Neural cell (in vitro differentiated cells): Measurements from ENCODE around the gene PPP1R12C. TPM values are rescaled to one million over a fixed set of nuclear protein-coding genes. Genes with fewer than 3 reads are reported as not detected.

ENCODE experiments used
- H2AFZ ChIP-seq: fragments of 200-600, 300-800 bp; sonication (generic), shearing (Covaris generic); 2 replicates; pipeline ENCODE4 v1.6.0; 2014; ENCODE audit warnings: low read depth, mild to moderate bottlenecking, antibody characterized with exemption, low read length, moderate library complexity
- H3F3A ChIP-seq: fragments of 200-600 bp; shearing (Covaris generic); 2 replicates; pipeline ENCODE4 v1.6.1; 2016; ENCODE audit warnings: mild to moderate bottlenecking, moderate library complexity, mixed read lengths, antibody characterized with exemption, low read length; ENCODE audit not compliant: insufficient read depth, poor library complexity, severe bottlenecking
- H3K27ac ChIP-seq: fragments of 200-600, 300-800 bp; sonication (generic), shearing (Covaris generic); 2 replicates; pipeline ENCODE4 v1.5.1; 2014; ENCODE audit warnings: mild to moderate bottlenecking, low read length, moderate library complexity
- H3K27me3 ChIP-seq: fragments of 300-800, 200-600 bp; sonication (generic), shearing (Covaris generic); 2 replicates; pipeline ENCODE4 v1.6.0; 2014; ENCODE audit warnings: mild to moderate bottlenecking, low read depth, low read length, moderate library complexity; ENCODE audit not compliant: insufficient read depth
- H3K36me3 ChIP-seq: fragments of 300-800, 200-600 bp; sonication (generic), shearing (Covaris generic); 2 replicates; pipeline ENCODE4 v1.5.1; 2014; ENCODE audit warnings: mild to moderate bottlenecking, antibody characterized with exemption, low read length, moderate library complexity; ENCODE audit not compliant: insufficient read depth
- H3K4me2 ChIP-seq: fragments of 300-800, 200-600 bp; sonication (generic), shearing (Covaris generic); 2 replicates; pipeline ENCODE4 v1.6.0; 2014; ENCODE audit warnings: mild to moderate bottlenecking, low read length
- H3K4me3 ChIP-seq: fragments of 300-800, 200-600 bp; sonication (generic), shearing (Covaris generic); 2 replicates; pipeline ENCODE4 v1.5.1; 2014; ENCODE audit warnings: mild to moderate bottlenecking, low read length, moderate library complexity
- H3K79me2 ChIP-seq: fragments of 200-600 bp; shearing (Covaris generic); replicated peaks from 2 replicates; pipeline ENCODE4 v1.6.0; 2014; ENCODE audit warnings: mild to moderate bottlenecking, low read length, moderate library complexity; ENCODE audit not compliant: insufficient read depth
- H3K9ac ChIP-seq: fragments of 300-800, 200-600 bp; sonication (generic), shearing (Covaris generic); 2 replicates; pipeline ENCODE4 v1.6.1; 2016; ENCODE audit warnings: mild to moderate bottlenecking, low read length, mixed read lengths
- H3K9me2 ChIP-seq: fragments of 200-600 bp; shearing (Covaris generic); 2 replicates; pipeline ENCODE4 v1.6.1; 2016; ENCODE audit warnings: mild to moderate bottlenecking, low read length, mixed read lengths; ENCODE audit not compliant: insufficient read depth
- H3K9me3 ChIP-seq: fragments of 200-600, 300-800 bp; sonication (generic), shearing (Covaris generic); 2 replicates; pipeline ENCODE4 v1.6.1; 2016; ENCODE audit warnings: mild to moderate bottlenecking, mixed run types, low read length, moderate library complexity, mixed read lengths
- H4K20me1 ChIP-seq: fragments of 200-600 bp; shearing (Covaris generic); 2 replicates; pipeline ENCODE4 v1.6.1; 2016; ENCODE audit warnings: mild to moderate bottlenecking, mixed run types; ENCODE audit not compliant: insufficient read depth
- CTCF ChIP-seq: fragments of 450-650 bp; IDR thresholded peaks from 2 replicates; pipeline ENCODE4 v1.5.1; 2014; ENCODE audit warnings: antibody characterized with exemption, mild to moderate bottlenecking, moderate library complexity; ENCODE audit not compliant: poor library complexity, severe bottlenecking
- EP300 ChIP-seq: fragments of 450-650 bp; conservative IDR thresholded peaks from 2 replicates; pipeline ENCODE4 v1.6.1; 2014; ENCODE audit warnings: antibody characterized with exemption, mild to moderate bottlenecking, moderate library complexity; ENCODE audit not compliant: poor library complexity, severe bottlenecking
- EZH2 ChIP-seq: fragments of 200-600, 300-800 bp; shearing (Covaris generic), sonication (generic); IDR thresholded peaks from 2 replicates; pipeline ENCODE4 v1.6.1; 2014; ENCODE audit warnings: antibody characterized with exemption, low read length, borderline replicate concordance, mild to moderate bottlenecking; ENCODE audit not compliant: insufficient read depth, poor library complexity, severe bottlenecking
- MXI1 ChIP-seq: fragments of 450-650 bp; conservative IDR thresholded peaks from 2 replicates; pipeline ENCODE4 v1.6.1; 2014; ENCODE audit warnings: antibody characterized with exemption, mild to moderate bottlenecking; ENCODE audit not compliant: poor library complexity, severe bottlenecking
- POLR2AphosphoS5 ChIP-seq: IDR thresholded peaks from 2 replicates; pipeline ENCODE4 v1.6.1; 2012
- RAD21 ChIP-seq: fragments of 450-650 bp; conservative IDR thresholded peaks from 2 replicates; pipeline ENCODE4 v1.6.1; 2014; ENCODE audit warnings: antibody characterized with exemption, mild to moderate bottlenecking, moderate library complexity
- REST ChIP-seq: IDR thresholded peaks from 2 replicates; pipeline ENCODE4 v1.6.1; 2012; ENCODE audit warnings: borderline replicate concordance
- SMC3 ChIP-seq: fragments of 450-650 bp; conservative IDR thresholded peaks from 2 replicates; pipeline ENCODE4 v1.6.1; 2014; ENCODE audit warnings: antibody characterized with exemption, mild to moderate bottlenecking, moderate library complexity; ENCODE audit not compliant: poor library complexity
- TAF1 ChIP-seq: IDR thresholded peaks from 2 replicates; pipeline ENCODE4 v1.6.1; 2012; ENCODE audit warnings: low read depth
- polyA plus RNA-seq: library from polyadenylated mRNA; depleted of rRNA; stranded (reverse); fragments of >200 nt; gene quantifications from 2 replicates; pipeline ENCODE4 v1.2.3, GENCODE V29; 2014

The PPP1R12C gene
- polyA plus RNA-seq, 1 donor from 2014 or later = 109 TPM

- H3K79me2 ChIP-seq = no peaks in the 10 kb centered on the region
- peak overlapping the region; percentile 62 for H3K4me3 ChIP-seq
- no peaks in the 10 kb centered on the region for H3K9me2 ChIP-seq
- H4K20me1 ChIP-seq = no peaks in the 10 kb centered on the region
- H3K9me3 ChIP-seq = no peaks in the 10 kb centered on the region
- no peak overlapping the region for H2AFZ ChIP-seq
- H3K9ac ChIP-seq = no peak overlapping the region
- peak overlapping the region; percentile 28 for H3K4me2 ChIP-seq
- TF ChIP-seq TAF1 (no peak), RAD21 (no peak), CTCF (peak; percentile 66), EZH2 (no peak)
- no peaks in the 10 kb centered on the region for H3K36me3 ChIP-seq
- peaks cover 13% of the 10 kb centered on the region for H3K27me3 ChIP-seq
- H3K27ac ChIP-seq = no peak overlapping the region
- no peaks in the 10 kb centered on the region for H3F3A ChIP-seq
Measured at GRCh38 chr19:55165952-55166529, 48.6 kb upstream of the PPP1R12C start.

- TF ChIP-seq EP300 = no peak
- no peak for TF ChIP-seq RAD21
- no peak for TF ChIP-seq REST
- TF ChIP-seq CTCF = no peak
- no peak for TF ChIP-seq MXI1
- no peak for TF ChIP-seq TAF1
- TF ChIP-seq POLR2AphosphoS5 = no peak
- TF ChIP-seq SMC3 = no peak
- TF ChIP-seq EZH2 = no peak
- H2AFZ ChIP-seq = no peak overlapping the region
Measured at GRCh38 chr19:55161571-55162322, 44.3 kb upstream of the PPP1R12C start.

More at GRCh38 chr19:55161571-55162322, 44.3 kb upstream of the PPP1R12C start:
- Histone ChIP-seq H3K9ac (no peak overlapping the region), H3K4me2 (no peak overlapping the region), H4K20me1 (no peaks in the 10 kb centered on the region), H3K27me3 (peaks cover 17% of the 10 kb centered on the region), H3K79me2 (no peaks in the 10 kb centered on the region), H3K36me3 (no peaks in the 10 kb centered on the region), H3K4me3 (no peak overlapping the region), H3F3A (no peaks in the 10 kb centered on the region), H3K9me2 (no peaks in the 10 kb centered on the region), H3K9me3 (no peaks in the 10 kb centered on the region), H3K27ac (no peak overlapping the region)
